Testis (tissue), 2 donors: Measurements from ENCODE around the gene ZNF740.

Experiments
- POLR2A ChIP-seq: fragments of 450-650 bp; IDR thresholded peaks from one replicate; pipeline ENCODE4 v1.6.1; 2017; ENCODE audit warnings: antibody characterized with exemption, mild to moderate bottlenecking, moderate library complexity
- TF ChIP-seq, protein P1 (sequence below), 3 experiments: fragments of 450-650 bp in 2 of 3; fragments of 200-600 bp in 1 of 3; sonication (generic) in 1 of 3; IDR thresholded peaks; one replicate each; pipeline ENCODE4 v1.5.1; 2016 to 2019; ENCODE audit warnings: antibody characterized with exemption in 3 of 3, mild to moderate bottlenecking in 2 of 3, moderate library complexity in 1 of 3

DNA sequence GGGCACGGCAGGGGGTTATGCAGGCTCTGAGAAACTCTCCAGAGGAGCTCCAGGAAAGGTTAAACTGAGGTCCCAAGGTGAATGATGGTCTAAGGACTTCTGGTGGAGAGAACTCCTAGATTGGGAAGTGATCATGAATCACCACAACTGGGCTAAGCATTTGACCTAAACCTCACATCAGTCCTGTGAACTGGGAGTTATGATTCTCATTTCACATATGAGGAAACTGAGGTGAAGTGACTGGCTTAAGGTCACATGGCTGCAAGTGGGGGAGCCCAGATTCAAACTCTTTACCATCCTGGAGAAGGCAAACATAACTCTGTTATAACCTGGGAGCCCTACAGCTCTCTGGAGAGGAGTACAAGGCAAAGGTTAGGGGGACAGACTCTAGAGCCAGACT, 47.3 kb downstream of the ZNF740 start:
- TF ChIP-seq, protein P1, sequence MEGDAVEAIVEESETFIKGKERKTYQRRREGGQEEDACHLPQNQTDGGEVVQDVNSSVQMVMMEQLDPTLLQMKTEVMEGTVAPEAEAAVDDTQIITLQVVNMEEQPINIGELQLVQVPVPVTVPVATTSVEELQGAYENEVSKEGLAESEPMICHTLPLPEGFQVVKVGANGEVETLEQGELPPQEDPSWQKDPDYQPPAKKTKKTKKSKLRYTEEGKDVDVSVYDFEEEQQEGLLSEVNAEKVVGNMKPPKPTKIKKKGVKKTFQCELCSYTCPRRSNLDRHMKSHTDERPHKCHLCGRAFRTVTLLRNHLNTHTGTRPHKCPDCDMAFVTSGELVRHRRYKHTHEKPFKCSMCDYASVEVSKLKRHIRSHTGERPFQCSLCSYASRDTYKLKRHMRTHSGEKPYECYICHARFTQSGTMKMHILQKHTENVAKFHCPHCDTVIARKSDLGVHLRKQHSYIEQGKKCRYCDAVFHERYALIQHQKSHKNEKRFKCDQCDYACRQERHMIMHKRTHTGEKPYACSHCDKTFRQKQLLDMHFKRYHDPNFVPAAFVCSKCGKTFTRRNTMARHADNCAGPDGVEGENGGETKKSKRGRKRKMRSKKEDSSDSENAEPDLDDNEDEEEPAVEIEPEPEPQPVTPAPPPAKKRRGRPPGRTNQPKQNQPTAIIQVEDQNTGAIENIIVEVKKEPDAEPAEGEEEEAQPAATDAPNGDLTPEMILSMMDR (IDR thresholded peaks at IDR 0.05), result no peak
- TF ChIP-seq POLR2A, result no peak
